ENCODE results near the gene ZNF624.
A peak's percentile ranks its signal among the peaks of the same experiment; 100 is the strongest.
"Not testable (repeated sequence)": the region's sequence is repeated elsewhere in the genome, so short reads cannot be mapped to it uniquely, and the experiment has no call there.

ZNF624 gene

GRCh38 chr17:16676676-16677268 is 23.1 kb upstream of the ZNF624 start:
- no peak for TF ChIP-seq CTCF (IDR thresholded peaks at IDR 0.05; ENCODE audit: poor library complexity, severe bottlenecking)
- no peaks in the 10 kb centered on the region for H3K4me1 ChIP-seq (ENCODE audit: insufficient read depth, poor library complexity, severe bottlenecking)

GRCh38 chr17:16666907-16667636 is 13.4 kb upstream of the ZNF624 start:
- DNase-seq (ENCODE audit: low spot score): not testable (repeated sequence)
- H3K4me3 ChIP-seq (ENCODE audit: severe bottlenecking): peak overlapping the region; percentile 22
- ATAC-seq (ENCODE audit: low read depth): peak; percentile 64; the same call in 2 of the 3 replicates

More at GRCh38 chr17:16676676-16677268, 23.1 kb upstream of the ZNF624 start:
- H3K4me3 ChIP-seq (ENCODE audit: severe bottlenecking): no peak overlapping the region
- DNase-seq (ENCODE audit: low spot score) (no peak), ATAC-seq (ENCODE audit: low read depth) (no peak)
- no peaks in the 10 kb centered on the region for H3K36me3 ChIP-seq (ENCODE audit: low read depth)
- no peaks in the 10 kb centered on the region for H3K27me3 ChIP-seq (ENCODE audit: insufficient read depth, poor library complexity, severe bottlenecking)
- no peak overlapping the region for H3K27ac ChIP-seq (ENCODE audit: poor library complexity, severe bottlenecking)
- H3K9me3 ChIP-seq (ENCODE audit: severe bottlenecking): no peaks in the 10 kb centered on the region

GRCh38 chr17:16666553-16666906 is 12.9 kb upstream of the ZNF624 start:
- DNase-seq (ENCODE audit: low spot score); H3K27ac ChIP-seq (ENCODE audit: poor library complexity, severe bottlenecking); H3K27me3 ChIP-seq (ENCODE audit: insufficient read depth, poor library complexity, severe bottlenecking); H3K9me3 ChIP-seq (ENCODE audit: severe bottlenecking); H3K4me1 ChIP-seq (ENCODE audit: insufficient read depth, poor library complexity, severe bottlenecking); ATAC-seq (ENCODE audit: low read depth); H3K36me3 ChIP-seq (ENCODE audit: low read depth): not testable (repeated sequence)
- peak overlapping the region; percentile 22 for H3K4me3 ChIP-seq (ENCODE audit: severe bottlenecking)

More at GRCh38 chr17:16666907-16667636, 13.4 kb upstream of the ZNF624 start:
- H3K27ac ChIP-seq (ENCODE audit: poor library complexity, severe bottlenecking); H3K27me3 ChIP-seq (ENCODE audit: insufficient read depth, poor library complexity, severe bottlenecking); H3K9me3 ChIP-seq (ENCODE audit: severe bottlenecking); H3K4me1 ChIP-seq (ENCODE audit: insufficient read depth, poor library complexity, severe bottlenecking); H3K36me3 ChIP-seq (ENCODE audit: low read depth): not testable (repeated sequence)

- H3K36me3 ChIP-seq (ENCODE audit: low read depth): no peaks in the 10 kb centered on the region
- H3K4me1 ChIP-seq (ENCODE audit: insufficient read depth, poor library complexity, severe bottlenecking): peaks cover 9% of the 10 kb centered on the region
- TF ChIP-seq CTCF (IDR thresholded peaks at IDR 0.05; ENCODE audit: poor library complexity, severe bottlenecking): no peak
- no peaks in the 10 kb centered on the region for H3K9me3 ChIP-seq (ENCODE audit: severe bottlenecking)
- no peak overlapping the region for H3K4me3 ChIP-seq (ENCODE audit: severe bottlenecking)
- H3K27ac ChIP-seq (ENCODE audit: poor library complexity, severe bottlenecking): peak overlapping the region; percentile 2
- peaks cover 4% of the 10 kb centered on the region for H3K27me3 ChIP-seq (ENCODE audit: insufficient read depth, poor library complexity, severe bottlenecking)
- no peak for DNase-seq (ENCODE audit: low spot score)
- no peak for ATAC-seq (ENCODE audit: low read depth)
Measured at GRCh38 chr17:16662936-16663335, 9.3 kb upstream of the ZNF624 start.

- no peak overlapping the region for H3K4me3 ChIP-seq (ENCODE audit: severe bottlenecking)
- DNase-seq (ENCODE audit: low spot score): no peak
- no peak for ATAC-seq (ENCODE audit: low read depth)
- H3K4me1 ChIP-seq (ENCODE audit: insufficient read depth, poor library complexity, severe bottlenecking): peaks cover 9% of the 10 kb centered on the region
- TF ChIP-seq CTCF (IDR thresholded peaks at IDR 0.05; ENCODE audit: poor library complexity, severe bottlenecking): no peak
- no peaks in the 10 kb centered on the region for H3K9me3 ChIP-seq (ENCODE audit: severe bottlenecking)
- H3K36me3 ChIP-seq (ENCODE audit: low read depth): no peaks in the 10 kb centered on the region
- no peaks in the 10 kb centered on the region for H3K27me3 ChIP-seq (ENCODE audit: insufficient read depth, poor library complexity, severe bottlenecking)
- no peak overlapping the region for H3K27ac ChIP-seq (ENCODE audit: poor library complexity, severe bottlenecking)
Measured at GRCh38 chr17:16661217-16661616, 7.6 kb upstream of the ZNF624 start.

All from RWPE2 (cell line).